Measurements from ENCODE around the gene TLE6.

The TLE6 gene

DNA sequence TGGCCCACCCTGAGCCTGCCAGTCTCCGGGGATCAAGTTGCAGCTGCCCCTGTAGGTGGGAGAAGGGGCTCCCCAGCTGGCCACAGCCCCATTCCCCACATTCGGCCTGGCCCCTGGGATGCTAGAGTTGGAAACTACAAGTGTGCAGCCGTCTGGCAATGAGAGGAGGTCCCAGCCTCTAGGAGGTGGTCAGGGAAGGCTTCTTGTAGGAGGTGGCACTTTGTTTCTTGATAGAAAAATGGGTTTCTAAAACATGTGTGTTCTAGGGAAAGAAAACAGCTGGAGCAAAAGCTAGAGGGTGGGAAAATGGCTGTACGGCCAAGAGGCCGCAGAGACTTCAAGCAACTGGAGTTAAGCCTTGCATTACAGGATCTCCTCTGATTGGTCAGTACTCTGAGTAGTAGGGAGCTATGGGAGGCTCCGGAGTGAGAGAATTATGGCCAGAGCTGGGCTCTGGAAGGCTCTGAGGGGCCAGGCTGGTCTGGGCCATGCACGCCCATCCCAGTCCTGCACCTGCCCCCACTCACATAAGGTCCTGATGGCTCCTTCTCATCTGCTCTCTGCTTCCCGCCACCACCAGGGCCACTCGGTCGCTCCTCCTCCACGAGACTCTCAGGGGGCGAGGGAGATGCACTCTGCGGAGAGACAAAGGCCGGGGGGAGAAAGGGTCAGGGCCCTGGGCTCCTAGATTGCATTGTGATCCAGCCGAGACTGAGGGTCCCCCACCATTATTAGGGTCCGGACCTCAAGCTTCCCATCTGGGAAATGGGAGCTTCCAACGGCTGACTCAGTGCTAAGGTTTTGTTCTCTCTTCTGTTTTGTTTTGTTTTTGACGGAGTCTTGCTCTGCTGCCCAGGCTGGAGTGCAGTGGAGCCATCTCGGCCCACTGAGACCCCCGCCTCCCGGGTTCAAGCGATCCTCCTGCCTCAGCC lies 38.0 kb downstream of the TLE6 start:
- no peak for TF ChIP-seq POLR2AphosphoS5 (IDR thresholded peaks at IDR 0.05; ENCODE audit: low read depth, low read length)
- no peak for TF ChIP-seq FOXP2 (optimal IDR thresholded peaks at IDR 0.05; ENCODE audit: borderline replicate concordance, extremely low read depth, extremely low read length, insufficient read depth)
- no peak for TF ChIP-seq SIN3A (IDR thresholded peaks at IDR 0.05; ENCODE audit: borderline replicate concordance, insufficient read depth, low read length)
- no peak for TF ChIP-seq TAF1 (IDR thresholded peaks at IDR 0.05; ENCODE audit: borderline replicate concordance, insufficient read depth, low read length)
- TF ChIP-seq, protein P1, sequence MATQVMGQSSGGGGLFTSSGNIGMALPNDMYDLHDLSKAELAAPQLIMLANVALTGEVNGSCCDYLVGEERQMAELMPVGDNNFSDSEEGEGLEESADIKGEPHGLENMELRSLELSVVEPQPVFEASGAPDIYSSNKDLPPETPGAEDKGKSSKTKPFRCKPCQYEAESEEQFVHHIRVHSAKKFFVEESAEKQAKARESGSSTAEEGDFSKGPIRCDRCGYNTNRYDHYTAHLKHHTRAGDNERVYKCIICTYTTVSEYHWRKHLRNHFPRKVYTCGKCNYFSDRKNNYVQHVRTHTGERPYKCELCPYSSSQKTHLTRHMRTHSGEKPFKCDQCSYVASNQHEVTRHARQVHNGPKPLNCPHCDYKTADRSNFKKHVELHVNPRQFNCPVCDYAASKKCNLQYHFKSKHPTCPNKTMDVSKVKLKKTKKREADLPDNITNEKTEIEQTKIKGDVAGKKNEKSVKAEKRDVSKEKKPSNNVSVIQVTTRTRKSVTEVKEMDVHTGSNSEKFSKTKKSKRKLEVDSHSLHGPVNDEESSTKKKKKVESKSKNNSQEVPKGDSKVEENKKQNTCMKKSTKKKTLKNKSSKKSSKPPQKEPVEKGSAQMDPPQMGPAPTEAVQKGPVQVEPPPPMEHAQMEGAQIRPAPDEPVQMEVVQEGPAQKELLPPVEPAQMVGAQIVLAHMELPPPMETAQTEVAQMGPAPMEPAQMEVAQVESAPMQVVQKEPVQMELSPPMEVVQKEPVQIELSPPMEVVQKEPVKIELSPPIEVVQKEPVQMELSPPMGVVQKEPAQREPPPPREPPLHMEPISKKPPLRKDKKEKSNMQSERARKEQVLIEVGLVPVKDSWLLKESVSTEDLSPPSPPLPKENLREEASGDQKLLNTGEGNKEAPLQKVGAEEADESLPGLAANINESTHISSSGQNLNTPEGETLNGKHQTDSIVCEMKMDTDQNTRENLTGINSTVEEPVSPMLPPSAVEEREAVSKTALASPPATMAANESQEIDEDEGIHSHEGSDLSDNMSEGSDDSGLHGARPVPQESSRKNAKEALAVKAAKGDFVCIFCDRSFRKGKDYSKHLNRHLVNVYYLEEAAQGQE (IDR thresholded peaks at IDR 0.05; ENCODE audit: insufficient read depth in 1 of 2, low read depth in 2 of 2, low read length in 2 of 2): no peak

DNA sequence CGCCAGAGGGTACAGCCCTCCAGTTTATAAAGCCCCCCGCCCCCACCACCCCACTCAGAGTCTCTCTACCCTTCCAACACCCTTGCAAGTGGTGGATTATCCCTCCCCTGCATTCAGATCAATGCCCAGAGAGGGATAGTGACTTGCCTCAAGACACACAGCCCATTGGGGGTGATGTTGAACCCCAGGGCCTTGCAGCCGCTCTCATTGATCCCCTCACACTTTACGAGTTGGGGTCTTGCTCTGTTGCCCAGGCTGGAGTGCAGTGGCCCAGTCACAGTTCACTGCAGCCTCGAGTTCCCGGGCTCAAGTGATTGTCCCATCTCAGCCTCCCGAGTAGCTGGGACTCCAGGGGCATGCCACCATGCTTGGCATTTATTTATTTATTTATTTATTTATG lies 40.6 kb downstream of the TLE6 start:
- TF ChIP-seq TAF1 (IDR thresholded peaks at IDR 0.05; ENCODE audit: borderline replicate concordance, insufficient read depth, low read length): no peak
- TF ChIP-seq, protein P1 (IDR thresholded peaks at IDR 0.05; ENCODE audit: insufficient read depth in 1 of 2, low read depth in 2 of 2, low read length in 2 of 2): no peak
- no peak for TF ChIP-seq FOXP2 (optimal IDR thresholded peaks at IDR 0.05; ENCODE audit: borderline replicate concordance, extremely low read depth, extremely low read length, insufficient read depth)
- no peak for TF ChIP-seq SIN3A (IDR thresholded peaks at IDR 0.05; ENCODE audit: borderline replicate concordance, insufficient read depth, low read length)
- TF ChIP-seq POLR2AphosphoS5 (IDR thresholded peaks at IDR 0.05; ENCODE audit: low read depth, low read length): no peak

DNA sequence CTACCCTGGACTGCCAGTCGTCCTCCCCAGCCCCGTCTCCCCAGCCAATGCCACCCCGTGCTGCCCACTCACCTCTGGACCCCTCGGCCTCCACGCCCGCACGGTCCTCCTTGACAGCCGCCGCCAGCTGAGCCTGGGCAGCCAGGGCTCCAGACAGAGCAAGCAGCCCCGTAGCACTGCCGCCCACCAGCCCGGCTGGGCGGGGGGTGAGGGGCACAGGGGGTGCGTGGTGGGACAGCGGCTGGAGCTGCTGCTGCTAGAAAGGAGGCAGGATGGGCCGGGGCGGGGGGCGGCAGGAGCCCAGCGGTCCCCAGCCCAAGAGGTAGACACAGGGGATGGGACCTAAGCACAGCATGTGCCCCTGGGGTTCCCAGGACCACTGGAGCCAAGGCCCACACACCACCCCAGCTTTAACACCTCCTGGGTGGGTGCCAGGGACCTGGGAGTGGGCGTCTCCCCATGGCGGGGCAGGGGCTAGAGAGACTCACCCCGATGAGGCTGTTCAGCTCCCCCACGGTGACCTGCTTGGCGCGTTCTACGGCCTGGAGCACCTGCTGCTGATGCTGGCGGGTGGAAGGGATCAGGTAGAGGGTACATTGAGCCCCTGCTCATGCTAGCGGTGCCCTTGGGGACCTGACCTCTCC lies 42.0 kb downstream of the TLE6 start:
- TF ChIP-seq SIN3A (IDR thresholded peaks at IDR 0.05; ENCODE audit: borderline replicate concordance, insufficient read depth, low read length): no peak
- no peak for TF ChIP-seq POLR2AphosphoS5 (IDR thresholded peaks at IDR 0.05; ENCODE audit: low read depth, low read length)
- TF ChIP-seq TAF1 (IDR thresholded peaks at IDR 0.05; ENCODE audit: borderline replicate concordance, insufficient read depth, low read length): no peak
- TF ChIP-seq FOXP2 (optimal IDR thresholded peaks at IDR 0.05; ENCODE audit: borderline replicate concordance, extremely low read depth, extremely low read length, insufficient read depth): no peak
- TF ChIP-seq, protein P1 (IDR thresholded peaks at IDR 0.05; ENCODE audit: insufficient read depth in 1 of 2, low read depth in 2 of 2, low read length in 2 of 2): no peak

DNA sequence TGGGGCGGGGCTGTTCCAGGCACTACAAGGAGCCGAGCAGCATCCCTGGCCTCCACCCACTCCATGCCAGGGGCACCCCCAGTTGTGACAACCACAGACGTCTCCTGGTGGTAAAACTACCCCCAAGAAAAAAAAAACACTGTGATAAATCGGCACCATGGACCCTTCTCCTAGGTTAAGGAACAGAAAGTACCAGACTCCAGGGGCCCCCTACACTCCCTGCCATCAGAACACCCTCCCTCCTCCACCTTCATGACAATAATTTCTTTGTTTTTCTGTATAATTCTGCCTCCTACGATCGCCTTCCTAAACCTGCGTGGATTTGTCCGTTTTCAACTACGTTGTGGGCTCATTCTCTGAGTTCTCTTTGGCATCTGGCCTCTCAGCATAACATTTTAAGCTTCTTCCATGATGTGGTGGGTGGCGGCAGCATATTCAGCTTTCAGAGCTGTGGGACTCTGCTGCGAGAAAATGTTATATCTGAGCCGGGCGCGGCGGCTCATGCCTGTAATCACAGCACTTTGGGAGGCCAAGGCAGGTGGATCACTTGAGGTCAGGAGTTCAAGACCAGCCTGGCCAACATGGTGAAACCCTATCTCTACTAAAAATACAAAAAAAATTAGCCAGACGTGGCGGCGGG lies 43.1 kb downstream of the TLE6 start:
- no peak for TF ChIP-seq TAF1 (IDR thresholded peaks at IDR 0.05; ENCODE audit: borderline replicate concordance, insufficient read depth, low read length)
- TF ChIP-seq FOXP2 (optimal IDR thresholded peaks at IDR 0.05; ENCODE audit: borderline replicate concordance, extremely low read depth, extremely low read length, insufficient read depth): no peak
- TF ChIP-seq, protein P1 (IDR thresholded peaks at IDR 0.05; ENCODE audit: insufficient read depth in 1 of 2, low read depth in 2 of 2, low read length in 2 of 2): no peak

All from PFSK-1 (cell line).